Measurements from ENCODE around the gene ADH1C.

- no peak for TF ChIP-seq CTCF (IDR thresholded peaks at IDR 0.05)
- no peak for TF ChIP-seq POLR2AphosphoS5 (IDR thresholded peaks at IDR 0.05)
Observed at GRCh38 chr4:99399017-99399416, 46.5 kb upstream of the ADH1C start.
